Measurements from ENCODE around the gene SH3BP2.

The SH3BP2 gene

DNA sequence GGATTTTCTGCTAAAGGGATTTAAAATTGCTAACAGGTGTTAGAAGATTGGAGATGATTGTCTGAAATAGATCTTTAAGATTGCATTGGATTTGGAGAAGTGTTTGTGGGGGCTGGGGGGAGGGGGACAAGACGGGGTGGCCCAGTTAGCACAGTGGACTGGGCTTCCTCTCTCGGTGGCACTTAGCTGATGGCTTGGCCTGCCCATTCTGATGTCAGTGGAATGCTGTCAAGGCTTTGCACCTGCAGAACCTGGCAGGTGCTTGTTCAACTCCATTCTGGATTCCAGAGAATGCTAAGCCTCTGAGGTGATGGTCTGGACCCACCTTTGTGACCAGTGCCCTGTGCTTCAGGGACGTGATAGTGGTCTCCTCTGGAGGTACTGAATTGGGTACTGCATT is 94.5 kb downstream of the SH3BP2 start:
- no peak for TF ChIP-seq CTCF (IDR thresholded peaks at IDR 0.05)
- DNase-seq = no peak
- H3K36me3 Mint-ChIP-seq (ENCODE audit: low read depth) = peaks cover 62% of the 10 kb centered on the region
- H3K4me1 Mint-ChIP-seq = no peaks in the 10 kb centered on the region
- no peak overlapping the region for H3K4me3 Mint-ChIP-seq
- H3K27me3 Mint-ChIP-seq (ENCODE audit: low read depth, poor library complexity) = no peaks in the 10 kb centered on the region
- H3K9me3 Mint-ChIP-seq = no peaks in the 10 kb centered on the region
- peak overlapping the region; percentile 40 for H3K27ac Mint-ChIP-seq

DNA sequence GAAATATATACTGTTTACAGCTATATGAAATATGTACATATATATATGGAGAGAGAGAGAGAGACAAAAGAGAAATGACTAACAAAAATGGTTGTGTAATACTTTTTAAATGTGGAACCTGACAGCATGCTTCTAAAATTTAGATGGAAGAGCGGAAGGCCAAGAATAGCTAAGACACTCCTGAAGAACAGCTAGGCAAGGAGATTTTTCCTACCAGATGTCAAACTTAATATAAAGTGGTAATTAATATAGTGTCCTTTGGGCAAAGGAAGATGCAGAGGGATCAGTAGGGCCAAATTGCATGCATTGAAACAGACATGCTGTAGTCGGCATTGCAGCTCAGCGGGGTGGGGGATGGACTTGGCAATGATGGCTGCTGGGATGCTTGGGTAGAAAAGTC is 96.0 kb downstream of the SH3BP2 start:
- TF ChIP-seq CTCF (IDR thresholded peaks at IDR 0.05) = no peak
- peaks cover 50% of the 10 kb centered on the region for H3K36me3 Mint-ChIP-seq (ENCODE audit: low read depth)
- DNase-seq = no peak
- no peak overlapping the region for H3K4me3 Mint-ChIP-seq
- no peaks in the 10 kb centered on the region for H3K9me3 Mint-ChIP-seq
- no peaks in the 10 kb centered on the region for H3K27me3 Mint-ChIP-seq (ENCODE audit: low read depth, poor library complexity)
- no peaks in the 10 kb centered on the region for H3K4me1 Mint-ChIP-seq
- H3K27ac Mint-ChIP-seq = peak overlapping the region; percentile 5
